Transverse colon (tissue), 4 donors: Measurements from ENCODE around the gene RELL2.

Source experiments
- CTCF ChIP-seq, 5 experiments: fragments of 200-600 bp in 3 of 5; fragments of 450-650 bp in 2 of 5; sonication (generic) in 3 of 5; IDR thresholded peaks; 1 replicate in 2 of 5; 2 replicates in 3 of 5; pipeline ENCODE4 v1.5.1; 2016 to 2017; ENCODE audit warnings: antibody characterized with exemption in 5 of 5, inconsistent platforms in 3 of 5, mild to moderate bottlenecking in 2 of 5, moderate library complexity in 1 of 5
- EP300 ChIP-seq: sonication (generic); formaldehyde crosslinking; IDR thresholded peaks from one replicate; pipeline ENCODE4 v1.6.1; 2017; ENCODE audit warnings: antibody characterized with exemption, low read depth
- POLR2A ChIP-seq: fragments of 450-650 bp; IDR thresholded peaks from one replicate; pipeline ENCODE4 v1.6.1; 2016; ENCODE audit warnings: antibody characterized with exemption, mild to moderate bottlenecking, moderate library complexity
- POLR2AphosphoS5 ChIP-seq, 3 donors: sonication (generic); formaldehyde crosslinking; IDR thresholded peaks; one replicate each; pipeline ENCODE4 v1.6.1; 2016; ENCODE audit warnings: antibody characterized with exemption in 3 of 3

GRCh38 chr5:141590127-141590526 is 46.7 kb upstream of the RELL2 start:
- TF ChIP-seq CTCF (IDR thresholded peaks at IDR 0.05) (no peak), POLR2A (no peak), EP300 (no peak), POLR2AphosphoS5 (IDR thresholded peaks at IDR 0.05) (no peak)
